ENCODE data around the gene PDSS2.
"Not testable (repeated sequence)": the region's sequence is repeated elsewhere in the genome, so short reads cannot be mapped to it uniquely, and the experiment has no call there.

Gene PDSS2

DNA sequence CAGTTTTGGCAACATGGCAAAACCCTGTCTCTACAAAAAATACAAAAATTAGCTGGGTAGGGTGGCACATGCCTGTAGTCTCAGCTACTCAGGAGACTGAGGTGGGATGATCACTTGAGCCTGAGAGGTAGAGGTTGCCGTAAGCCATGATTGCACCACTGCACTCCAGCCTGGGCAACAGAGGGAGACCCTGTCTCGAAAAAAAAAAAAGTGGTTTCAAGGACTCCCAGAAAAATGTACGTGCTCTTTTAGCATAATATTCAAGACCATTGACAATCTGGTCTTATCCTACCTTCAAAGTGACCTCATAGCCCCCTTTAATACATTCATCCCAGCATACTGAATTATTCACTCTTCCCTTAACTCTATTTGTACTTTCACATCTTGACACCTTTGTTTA, 16.0 kb upstream of the PDSS2 start:
- DNase-seq: not testable (repeated sequence)

GRCh38 chr6:107473660-107474059, 14.3 kb upstream of the PDSS2 start:
- no peak for DNase-seq

DNA sequence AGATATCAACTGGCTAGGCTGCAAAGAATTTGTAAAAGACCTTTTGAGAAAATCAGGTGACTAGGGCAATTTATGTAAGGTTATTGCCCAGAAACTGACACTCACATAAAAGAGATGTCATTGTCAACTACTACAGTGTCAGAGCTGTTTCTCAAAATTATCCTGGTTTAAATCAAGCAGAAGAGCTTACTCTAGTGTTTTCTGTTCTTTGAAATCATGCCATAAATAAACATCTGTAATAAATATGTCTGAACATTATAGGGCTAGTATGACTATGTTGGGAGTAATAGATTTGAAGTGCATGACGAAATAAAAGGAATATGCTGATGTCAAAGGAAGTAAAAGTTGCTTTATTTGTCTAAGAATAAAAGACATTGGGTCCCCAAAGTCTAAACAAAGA, 11.0 kb upstream of the PDSS2 start:
- no peak for DNase-seq

- DNase-seq: no peak
Measured at GRCh38 chr6:107466062-107466461, 6.7 kb upstream of the PDSS2 start.

- no peak for DNase-seq
Measured at GRCh38 chr6:107460083-107460631, 793 bp upstream of the PDSS2 start.

DNA sequence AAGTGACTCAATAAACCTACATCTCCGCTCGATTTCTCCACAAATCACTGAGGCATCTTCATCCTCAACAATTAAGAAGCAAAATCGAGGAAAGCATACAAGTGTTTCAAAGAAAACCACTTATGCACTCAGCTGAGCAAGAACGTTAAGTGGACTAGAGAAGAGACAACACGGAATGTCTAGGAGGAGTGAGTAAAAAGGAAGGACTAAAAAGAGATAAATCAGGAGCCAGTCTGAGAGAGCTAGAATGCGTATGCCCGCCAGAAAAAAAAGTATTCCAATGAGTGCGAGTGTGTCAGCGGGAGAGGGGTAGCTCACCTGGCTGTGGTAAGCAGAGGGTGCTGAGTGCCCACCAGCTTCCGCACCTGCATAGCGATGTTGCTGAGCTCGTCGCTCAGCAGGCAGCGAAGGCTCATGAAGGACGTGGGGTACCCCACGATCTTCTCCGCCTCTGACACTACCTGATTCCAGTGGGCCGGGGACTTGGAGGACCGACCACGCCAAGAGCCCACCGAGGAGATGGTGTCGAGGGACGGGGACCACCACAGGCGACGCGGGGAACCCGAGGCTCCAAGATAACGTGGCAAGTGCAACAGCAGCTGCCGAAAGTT, 587 bp downstream of the PDSS2 start:
- no peak for DNase-seq

DNA sequence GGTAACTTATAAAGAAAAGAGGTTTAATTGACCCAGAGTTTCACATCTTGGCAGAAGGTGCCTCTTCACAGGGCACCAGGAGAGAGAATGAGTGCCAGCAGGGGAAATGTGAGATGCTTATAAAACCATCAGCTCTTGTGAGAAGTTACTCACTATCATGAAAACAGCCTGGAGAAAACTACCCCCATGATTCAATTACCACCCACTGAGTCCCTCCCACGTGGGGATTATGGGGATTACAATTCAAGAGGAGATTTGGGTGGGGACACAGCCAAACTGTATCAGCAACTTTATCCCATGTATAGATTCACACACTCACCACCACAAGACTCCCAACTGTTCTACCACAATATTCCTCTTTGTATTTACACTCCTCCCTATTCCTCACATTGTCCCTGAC, 10.6 kb downstream of the PDSS2 start:
- no peak for DNase-seq

- no peak for DNase-seq
Measured at GRCh38 chr6:107447663-107448216, 11.6 kb downstream of the PDSS2 start.

DNA sequence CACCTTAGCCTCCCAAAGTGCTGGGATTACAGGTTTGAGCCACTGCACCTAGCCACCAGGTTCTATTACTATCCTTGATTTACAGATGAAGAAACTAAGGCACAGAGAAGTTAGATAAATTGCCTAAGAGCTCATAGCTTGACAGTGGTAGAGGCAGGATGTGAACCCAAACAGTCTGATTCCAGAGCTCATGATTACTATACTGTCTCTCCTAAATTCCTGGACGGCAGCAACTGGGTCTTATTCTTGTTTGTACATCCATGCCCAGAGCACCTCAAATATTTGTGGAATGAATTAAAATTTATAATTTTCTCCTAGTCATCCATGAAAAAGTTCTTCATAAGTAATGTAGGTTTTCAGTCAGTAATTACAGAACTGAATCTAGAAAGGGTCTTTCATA, 15.1 kb downstream of the PDSS2 start:
- DNase-seq: no peak

GRCh38 chr6:107443608-107444267, 15.6 kb downstream of the PDSS2 start:
- no peak for DNase-seq

DNA sequence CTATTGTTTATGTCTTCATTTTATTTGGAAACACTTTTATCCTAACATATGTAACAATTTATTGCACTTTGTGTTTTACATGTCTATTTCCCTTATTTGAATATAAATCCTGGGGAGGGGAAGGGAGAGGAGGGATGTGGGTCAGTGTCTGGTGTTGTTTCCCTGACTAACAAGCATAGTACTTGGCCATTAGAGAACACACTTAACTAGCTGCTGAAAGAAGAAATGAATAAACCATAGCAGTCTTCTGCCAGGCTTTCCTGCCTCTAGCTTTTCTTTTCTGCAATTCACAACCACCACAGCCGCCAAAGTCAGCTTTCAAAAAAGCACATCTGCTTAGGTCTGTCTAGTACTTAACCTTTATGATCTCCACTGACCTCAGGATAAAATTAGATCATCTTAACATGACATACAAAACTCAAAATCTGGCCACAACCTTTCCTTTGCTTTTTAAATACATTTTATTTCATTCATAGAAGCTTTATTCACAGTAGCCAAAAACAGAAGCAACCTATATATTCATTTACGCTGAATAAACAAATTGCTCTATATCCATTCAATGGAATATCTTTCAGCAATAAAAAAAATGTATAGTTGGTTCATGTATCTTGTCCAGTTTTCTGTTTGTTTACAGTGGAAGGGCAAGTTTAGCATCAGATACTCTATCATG, 16.3 kb downstream of the PDSS2 start:
- DNase-seq: no peak

DNA sequence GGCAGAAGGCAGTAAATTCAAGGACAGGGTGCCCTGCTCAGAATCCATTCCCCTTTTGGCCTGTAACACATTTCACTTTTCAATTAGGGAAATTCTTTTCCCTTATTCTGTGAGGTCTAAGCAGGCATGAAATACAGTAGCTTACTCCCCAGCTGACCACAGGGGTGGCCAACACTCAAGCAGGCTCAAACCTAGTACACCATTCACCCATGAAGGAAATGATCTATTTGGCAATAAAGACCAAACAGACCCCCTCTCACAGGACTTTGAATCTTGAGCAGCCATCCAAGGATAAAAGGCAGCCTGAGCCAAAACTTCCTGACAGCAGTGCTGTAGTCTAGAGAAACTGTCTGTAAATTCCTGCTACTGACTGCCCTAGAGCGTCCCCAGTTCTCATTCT, 17.7 kb downstream of the PDSS2 start:
- no peak for DNase-seq

GRCh38 chr6:107440936-107441335, 18.4 kb downstream of the PDSS2 start:
- no peak for DNase-seq

GRCh38 chr6:107439406-107439805, 20.0 kb downstream of the PDSS2 start:
- DNase-seq: no peak

GRCh38 chr6:107437691-107438090, 21.7 kb downstream of the PDSS2 start:
- DNase-seq: no peak

DNA sequence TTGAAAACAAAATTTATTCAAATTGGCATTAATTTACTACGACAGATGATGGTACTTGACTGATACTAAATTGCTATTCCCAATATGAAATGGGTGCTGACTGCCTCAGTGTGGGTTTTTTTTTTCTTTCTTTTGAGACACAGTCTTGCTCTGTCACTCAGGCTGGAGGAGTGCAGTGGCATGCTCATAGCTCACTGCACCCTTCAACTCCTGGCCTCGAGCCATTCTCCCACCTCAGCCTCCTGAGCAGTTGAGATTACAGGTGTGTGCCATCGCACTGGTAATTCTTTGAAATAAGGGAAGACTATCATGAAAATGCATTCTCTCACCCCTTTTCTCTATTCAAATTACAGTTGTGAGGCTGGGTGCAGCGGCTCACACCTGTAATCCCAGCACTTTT, 22.5 kb downstream of the PDSS2 start:
- no peak for DNase-seq

DNA sequence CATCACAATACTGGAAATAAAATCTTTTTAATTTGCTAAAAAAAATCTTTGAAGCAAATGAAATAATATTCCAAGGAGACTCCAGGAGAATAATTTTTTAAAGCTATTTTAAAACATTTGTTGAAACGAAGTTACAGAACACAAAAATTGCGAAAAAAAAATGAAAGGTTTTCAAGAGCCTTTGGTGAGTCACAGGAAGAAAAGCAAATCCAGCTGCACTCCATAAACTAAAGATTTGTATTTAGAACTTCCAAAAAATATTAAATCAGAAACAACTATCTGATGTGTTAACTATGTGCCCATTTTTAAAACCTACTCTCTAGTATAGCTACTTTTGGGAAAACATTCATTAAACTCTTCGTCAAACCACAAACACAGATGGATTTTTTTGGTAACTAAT, 23.6 kb downstream of the PDSS2 start:
- no peak for DNase-seq

DNA sequence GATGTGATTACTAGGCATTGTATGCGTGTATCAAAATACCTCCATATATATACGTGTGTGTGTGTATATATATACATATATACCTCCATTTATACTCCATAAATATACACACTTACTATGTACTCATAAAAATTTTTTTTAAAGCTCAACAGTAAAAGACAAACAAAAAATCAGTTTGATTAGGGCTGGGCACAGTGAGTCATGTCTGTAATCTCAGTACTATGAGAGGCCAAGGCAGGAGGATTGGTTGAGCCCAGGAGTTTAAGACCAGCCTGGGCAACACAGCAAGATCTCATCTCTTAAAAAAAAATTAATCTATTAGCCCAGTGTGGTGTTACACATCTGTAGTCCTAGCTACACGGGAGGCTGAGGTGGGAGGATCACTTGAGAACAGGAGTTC, 24.6 kb downstream of the PDSS2 start:
- DNase-seq: no peak

GRCh38 chr6:107425951-107426350, 33.4 kb downstream of the PDSS2 start:
- DNase-seq: not testable (repeated sequence)

- no peak for DNase-seq
Measured at GRCh38 chr6:107423474-107423990, 35.8 kb downstream of the PDSS2 start.

DNA sequence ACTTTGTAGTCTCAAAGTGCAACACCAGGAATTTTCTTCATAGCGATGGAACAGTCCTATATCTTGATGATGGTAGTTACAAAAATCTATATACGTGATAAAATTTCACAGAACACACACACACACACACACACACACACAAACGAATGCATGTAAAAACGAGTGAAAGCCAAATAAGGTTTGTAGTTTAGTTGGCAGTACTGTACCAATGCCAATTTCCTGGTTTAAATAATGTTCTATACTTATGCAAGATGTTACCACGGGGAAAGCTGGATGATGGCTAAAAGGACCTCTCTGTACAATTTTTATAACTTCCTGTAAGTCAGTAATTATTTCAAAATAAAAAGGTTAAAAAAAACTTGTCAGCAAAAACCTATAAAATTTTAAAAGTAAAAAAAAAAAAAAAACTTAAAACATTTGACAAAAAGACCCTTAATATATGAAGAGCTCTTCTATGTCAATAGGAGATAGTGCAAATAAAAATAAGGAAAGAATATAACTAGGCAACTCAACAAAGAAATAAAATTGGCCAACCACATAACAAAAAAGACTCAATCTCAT, 37.6 kb downstream of the PDSS2 start:
- no peak for DNase-seq

DNA sequence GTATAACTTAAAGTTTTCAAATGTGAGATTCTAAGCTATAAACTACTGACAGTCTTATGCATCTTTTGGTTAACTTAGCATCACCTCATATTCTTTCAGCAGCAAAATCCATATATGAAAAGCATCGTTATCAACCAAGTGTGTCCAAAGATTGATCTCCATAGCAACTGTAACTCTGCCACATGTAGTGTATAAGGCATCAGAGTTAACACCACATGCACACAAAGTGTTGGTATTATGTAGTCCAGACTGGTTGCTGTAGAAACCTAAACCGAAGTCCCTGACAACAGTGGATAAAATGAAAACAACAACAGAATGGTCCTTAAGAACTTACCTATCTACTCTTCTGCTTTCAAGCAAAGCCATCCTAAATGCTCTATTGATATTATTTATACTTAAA, 39.6 kb downstream of the PDSS2 start:
- DNase-seq: no peak

- DNase-seq: no peak
Measured at GRCh38 chr6:107418118-107418517, 41.2 kb downstream of the PDSS2 start.
